HepG2 (cell line): ENCODE results near the gene ARF6. TPM values are rescaled to one million over a fixed set of nuclear protein-coding genes. Genes with fewer than 3 reads are reported as not detected.

Experiments used
- HCFC1 ChIP-seq: fragments of 150-350 bp; IDR thresholded peaks from 2 replicates; pipeline ENCODE4 v1.6.1; 2014; ENCODE audit warnings: low read depth, low read length
- HIVEP1 ChIP-seq: sonication (generic); formaldehyde crosslinking; IDR thresholded peaks from 2 replicates; pipeline ENCODE4 v1.4.0; 2020; ENCODE audit warnings: mild to moderate bottlenecking, missing genetic modification reagents
- KDM5A ChIP-seq: fragments of 200-600 bp; sonication (generic); IDR thresholded peaks from 2 replicates; pipeline ENCODE4 v1.7.0; 2018; ENCODE audit warnings: antibody characterized with exemption, mild to moderate bottlenecking, low read length, borderline replicate concordance
- KMT2A ChIP-seq: sonication (generic); formaldehyde crosslinking; IDR thresholded peaks from 2 replicates; pipeline ENCODE4 v1.4.0; 2020; ENCODE audit warnings: missing genetic modification reagents
- MBD4 ChIP-seq: IDR thresholded peaks from 2 replicates; pipeline ENCODE4 v1.6.1; 2012; ENCODE audit warnings: low read length, inconsistent platforms, borderline replicate concordance
- MEF2D ChIP-seq: sonication (generic); formaldehyde crosslinking; IDR thresholded peaks from 2 replicates; pipeline ENCODE4 v1.5.1; 2020; ENCODE audit warnings: mild to moderate bottlenecking, missing genetic modification reagents
- MEIS2 ChIP-seq: sonication (generic); formaldehyde crosslinking; IDR thresholded peaks from 2 replicates; pipeline ENCODE4 v1.9.0; 2021; ENCODE audit warnings: mild to moderate bottlenecking, missing genetic modification reagents
- NFKBIZ ChIP-seq: IDR thresholded peaks from 2 replicates; pipeline ENCODE4 v1.6.1; 2018; ENCODE audit warnings: missing genetic modification reagents, missing compliant biosample characterization
- PAX8 ChIP-seq: sonication (generic); formaldehyde crosslinking; IDR thresholded peaks from 2 replicates; pipeline ENCODE4 v1.8.0; 2022; ENCODE audit warnings: mild to moderate bottlenecking, missing genetic modification reagents, borderline replicate concordance
- PHF8 ChIP-seq: sonication (generic); formaldehyde crosslinking; IDR thresholded peaks from 2 replicates; pipeline ENCODE4 v1.5.0; 2020; ENCODE audit warnings: missing genetic modification reagents
- PPARG ChIP-seq: conservative IDR thresholded peaks from 2 replicates; pipeline ENCODE4 v1.6.1; 2016; ENCODE audit warnings: missing biosample characterization, missing genetic modification reagents
- RBM39 ChIP-seq: fragments of 200-400 bp; formaldehyde crosslinking; IDR thresholded peaks from one replicate; pipeline ENCODE4 v1.6.1; 2018; ENCODE audit warnings: antibody characterized with exemption, mild to moderate bottlenecking, low read depth, low read length; ENCODE audit not compliant: poor library complexity, severe bottlenecking
- SATB2 ChIP-seq: sonication (generic); formaldehyde crosslinking; IDR thresholded peaks from 2 replicates; pipeline ENCODE4 v1.5.0; 2020; ENCODE audit warnings: missing genetic modification reagents
- ZBTB21 ChIP-seq: sonication (generic); formaldehyde crosslinking; IDR thresholded peaks from 2 replicates; pipeline ENCODE4 v1.4.0; 2020; ENCODE audit warnings: missing genetic modification reagents
- ZFP36L1 ChIP-seq: sonication (generic); formaldehyde crosslinking; IDR thresholded peaks from 2 replicates; pipeline ENCODE4 v1.8.0; 2022; ENCODE audit warnings: mild to moderate bottlenecking, missing genetic modification reagents, moderate library complexity
- ZIK1 ChIP-seq: sonication (generic); formaldehyde crosslinking; IDR thresholded peaks from 2 replicates; pipeline ENCODE4 v1.5.0; 2020; ENCODE audit warnings: mild to moderate bottlenecking, low read depth, missing genetic modification reagents, borderline replicate concordance
- ZNF121 ChIP-seq: sonication (generic); formaldehyde crosslinking; IDR thresholded peaks from 2 replicates; pipeline ENCODE4 v1.5.0; 2020; ENCODE audit warnings: mild to moderate bottlenecking, missing genetic modification reagents
- ZNF274 ChIP-seq: sonication (generic); formaldehyde crosslinking; IDR thresholded peaks from 2 replicates; pipeline ENCODE4 v1.5.1; 2020; ENCODE audit warnings: mild to moderate bottlenecking, missing genetic modification reagents
- ZNF296 ChIP-seq: sonication (generic); formaldehyde crosslinking; conservative IDR thresholded peaks from 2 replicates; pipeline ENCODE4 v1.5.0; 2020; ENCODE audit warnings: mild to moderate bottlenecking, missing genetic modification reagents
- ZNF883 ChIP-seq: sonication (generic); formaldehyde crosslinking; IDR thresholded peaks from 2 replicates; pipeline ENCODE4 v1.5.1; 2020; ENCODE audit warnings: mild to moderate bottlenecking, missing genetic modification reagents; ENCODE audit errors: not compliant biosample characterization
- polyA plus RNA-seq, 8 experiments: library from polyadenylated mRNA; depleted of rRNA in 3 of 8; stranded (reverse) in 7 of 8; unstranded in 1 of 8; fragments of >200 nt; fragmentation: Illumina TruSeq in 4 of 8; extraction: Trizol in 4 of 8; gene quantifications; 2 replicates each; pipeline versions ENCODE4 v1.2.1 to v1.2.3, GENCODE V29; 2011 to 2016; ENCODE audit warnings: low read depth in 4 of 8, missing spikeins in 1 of 8, mixed read lengths in 1 of 8; ENCODE audit not compliant: insufficient read depth in 1 of 8
- total RNA-seq, 5 experiments: library from RNA; depleted of rRNA; stranded (reverse); fragments of >200 nt; fragmentation: Illumina TruSeq; extraction: Trizol; gene quantifications; 2 replicates each; pipeline ENCODE4 v1.2.3, GENCODE V29; 2016; ENCODE audit warnings: low read depth in 1 of 5
- TF ChIP-seq, protein P1 (sequence below): sonication (generic); formaldehyde crosslinking; IDR thresholded peaks from 2 replicates; pipeline ENCODE4 v1.4.0; 2020; ENCODE audit warnings: mild to moderate bottlenecking, missing genetic modification reagents, borderline replicate concordance
- TF ChIP-seq, protein P2 (sequence below): sonication (generic); formaldehyde crosslinking; IDR thresholded peaks from 2 replicates; pipeline ENCODE4 v1.4.0; 2020; ENCODE audit warnings: mild to moderate bottlenecking, missing genetic modification reagents
- TF ChIP-seq, protein P3 (sequence below): sonication (generic); formaldehyde crosslinking; IDR thresholded peaks from 2 replicates; pipeline ENCODE4 v1.4.0; 2020; ENCODE audit warnings: mild to moderate bottlenecking, missing genetic modification reagents

ARF6 gene
- total and polyA plus RNA-seq, 2 of the 13 experiments (the other 11 are each of a cell fraction or from before 2014, with no cell fraction given), result 12.7 to 31.9 TPM

DNA sequence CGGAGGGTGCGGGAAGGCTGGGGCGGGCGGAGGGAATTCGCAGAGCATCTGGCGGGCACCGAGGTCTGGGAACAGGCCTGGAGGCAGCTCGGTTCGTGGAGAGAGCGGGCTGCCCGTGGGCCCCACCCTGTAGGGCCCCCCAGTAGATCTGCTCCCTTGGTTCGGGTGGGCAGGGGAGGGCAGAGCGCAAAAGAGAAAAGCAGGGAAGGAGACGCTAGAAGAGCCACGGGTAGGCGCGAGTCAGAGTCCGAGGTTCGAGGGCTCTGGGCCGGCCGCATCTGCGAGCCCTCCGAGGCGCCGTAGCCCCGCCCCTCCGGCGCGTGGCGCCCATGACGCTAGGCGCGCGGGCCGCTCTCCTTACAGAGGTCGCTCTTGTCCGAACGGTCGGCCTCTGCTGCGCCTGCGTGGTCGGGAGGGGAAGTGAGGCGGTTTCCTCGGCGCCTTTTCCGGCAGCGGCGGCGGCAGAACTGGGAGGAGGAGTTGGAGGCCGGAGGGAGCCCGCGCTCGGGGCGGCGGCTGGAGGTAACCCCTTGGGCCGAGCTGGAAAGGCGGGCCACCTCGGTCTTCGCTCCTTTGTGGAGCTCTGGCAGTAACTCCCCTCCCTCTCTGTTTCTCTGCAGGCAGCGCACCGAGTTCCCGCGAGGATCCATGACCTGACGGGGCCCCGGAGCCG is at the start of gene ARF6 (continued):
- TF ChIP-seq, protein P1, sequence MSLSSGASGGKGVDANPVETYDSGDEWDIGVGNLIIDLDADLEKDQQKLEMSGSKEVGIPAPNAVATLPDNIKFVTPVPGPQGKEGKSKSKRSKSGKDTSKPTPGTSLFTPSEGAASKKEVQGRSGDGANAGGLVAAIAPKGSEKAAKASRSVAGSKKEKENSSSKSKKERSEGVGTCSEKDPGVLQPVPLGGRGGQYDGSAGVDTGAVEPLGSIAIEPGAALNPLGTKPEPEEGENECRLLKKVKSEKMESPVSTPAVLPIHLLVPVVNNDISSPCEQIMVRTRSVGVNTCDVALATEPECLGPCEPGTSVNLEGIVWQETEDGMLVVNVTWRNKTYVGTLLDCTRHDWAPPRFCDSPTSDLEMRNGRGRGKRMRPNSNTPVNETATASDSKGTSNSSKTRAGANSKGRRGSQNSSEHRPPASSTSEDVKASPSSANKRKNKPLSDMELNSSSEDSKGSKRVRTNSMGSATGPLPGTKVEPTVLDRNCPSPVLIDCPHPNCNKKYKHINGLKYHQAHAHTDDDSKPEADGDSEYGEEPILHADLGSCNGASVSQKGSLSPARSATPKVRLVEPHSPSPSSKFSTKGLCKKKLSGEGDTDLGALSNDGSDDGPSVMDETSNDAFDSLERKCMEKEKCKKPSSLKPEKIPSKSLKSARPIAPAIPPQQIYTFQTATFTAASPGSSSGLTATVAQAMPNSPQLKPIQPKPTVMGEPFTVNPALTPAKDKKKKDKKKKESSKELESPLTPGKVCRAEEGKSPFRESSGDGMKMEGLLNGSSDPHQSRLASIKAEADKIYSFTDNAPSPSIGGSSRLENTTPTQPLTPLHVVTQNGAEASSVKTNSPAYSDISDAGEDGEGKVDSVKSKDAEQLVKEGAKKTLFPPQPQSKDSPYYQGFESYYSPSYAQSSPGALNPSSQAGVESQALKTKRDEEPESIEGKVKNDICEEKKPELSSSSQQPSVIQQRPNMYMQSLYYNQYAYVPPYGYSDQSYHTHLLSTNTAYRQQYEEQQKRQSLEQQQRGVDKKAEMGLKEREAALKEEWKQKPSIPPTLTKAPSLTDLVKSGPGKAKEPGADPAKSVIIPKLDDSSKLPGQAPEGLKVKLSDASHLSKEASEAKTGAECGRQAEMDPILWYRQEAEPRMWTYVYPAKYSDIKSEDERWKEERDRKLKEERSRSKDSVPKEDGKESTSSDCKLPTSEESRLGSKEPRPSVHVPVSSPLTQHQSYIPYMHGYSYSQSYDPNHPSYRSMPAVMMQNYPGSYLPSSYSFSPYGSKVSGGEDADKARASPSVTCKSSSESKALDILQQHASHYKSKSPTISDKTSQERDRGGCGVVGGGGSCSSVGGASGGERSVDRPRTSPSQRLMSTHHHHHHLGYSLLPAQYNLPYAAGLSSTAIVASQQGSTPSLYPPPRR, result peak; percentile 92
- TF ChIP-seq MBD4 (no peak), RBM39 (peak; percentile 24), KMT2A (CRISPR knock-in tag) (peak; percentile 85), HIVEP1 (CRISPR knock-in tag) (peak; percentile 57; the same call in 1 of the 2 replicates), ZNF296 (CRISPR knock-in tag) (no peak), ZNF883 (CRISPR knock-in tag) (peak; percentile 91), ZNF274 (CRISPR knock-in tag) (peak; percentile 70; the same call in 1 of the 2 replicates), PAX8 (CRISPR knock-in tag) (no peak), SATB2 (CRISPR knock-in tag) (peak; percentile 74; the same call in 1 of the 2 replicates), MEF2D (0 out of 2 replicates have a peak, but pooled peaks have one; percentile 25), ZNF121 (peak; percentile 34; the same call in 1 of the 2 replicates), ZIK1 (no peak; the same call in 1 of the 2 replicates), MEIS2 (CRISPR knock-in tag) (peak; percentile 24; the same call in 1 of the 2 replicates), HCFC1 (peak; percentile 55), NFKBIZ (CRISPR knock-in tag) (peak; percentile 46; the same call in 1 of the 2 replicates), PPARG (peak; percentile 52), ZFP36L1 (CRISPR knock-in tag) (no peak; the same call in 1 of the 2 replicates), PHF8 (CRISPR knock-in tag) (peak; percentile 91), KDM5A (peak; percentile 53; the same call in 1 of the 2 replicates), ZBTB21 (CRISPR knock-in tag) (peak; percentile 39; the same call in 1 of the 2 replicates)
- TF ChIP-seq, protein P2, sequence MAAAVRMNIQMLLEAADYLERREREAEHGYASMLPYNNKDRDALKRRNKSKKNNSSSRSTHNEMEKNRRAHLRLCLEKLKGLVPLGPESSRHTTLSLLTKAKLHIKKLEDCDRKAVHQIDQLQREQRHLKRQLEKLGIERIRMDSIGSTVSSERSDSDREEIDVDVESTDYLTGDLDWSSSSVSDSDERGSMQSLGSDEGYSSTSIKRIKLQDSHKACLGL, result peak; percentile 71; the same call in 1 of the 2 replicates
- TF ChIP-seq, protein P3, sequence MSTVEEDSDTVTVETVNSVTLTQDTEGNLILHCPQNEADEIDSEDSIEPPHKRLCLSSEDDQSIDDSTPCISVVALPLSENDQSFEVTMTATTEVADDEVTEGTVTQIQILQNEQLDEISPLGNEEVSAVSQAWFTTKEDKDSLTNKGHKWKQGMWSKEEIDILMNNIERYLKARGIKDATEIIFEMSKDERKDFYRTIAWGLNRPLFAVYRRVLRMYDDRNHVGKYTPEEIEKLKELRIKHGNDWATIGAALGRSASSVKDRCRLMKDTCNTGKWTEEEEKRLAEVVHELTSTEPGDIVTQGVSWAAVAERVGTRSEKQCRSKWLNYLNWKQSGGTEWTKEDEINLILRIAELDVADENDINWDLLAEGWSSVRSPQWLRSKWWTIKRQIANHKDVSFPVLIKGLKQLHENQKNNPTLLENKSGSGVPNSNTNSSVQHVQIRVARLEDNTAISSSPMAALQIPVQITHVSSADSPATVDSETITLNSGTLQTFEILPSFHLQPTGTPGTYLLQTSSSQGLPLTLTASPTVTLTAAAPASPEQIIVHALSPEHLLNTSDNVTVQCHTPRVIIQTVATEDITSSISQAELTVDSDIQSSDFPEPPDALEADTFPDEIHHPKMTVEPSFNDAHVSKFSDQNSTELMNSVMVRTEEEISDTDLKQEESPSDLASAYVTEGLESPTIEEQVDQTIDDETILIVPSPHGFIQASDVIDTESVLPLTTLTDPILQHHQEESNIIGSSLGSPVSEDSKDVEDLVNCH (CRISPR knock-in tag), result peak; percentile 87; the same call in 1 of the 2 replicates
